ENCODE data around the gene BAX.

DNA sequence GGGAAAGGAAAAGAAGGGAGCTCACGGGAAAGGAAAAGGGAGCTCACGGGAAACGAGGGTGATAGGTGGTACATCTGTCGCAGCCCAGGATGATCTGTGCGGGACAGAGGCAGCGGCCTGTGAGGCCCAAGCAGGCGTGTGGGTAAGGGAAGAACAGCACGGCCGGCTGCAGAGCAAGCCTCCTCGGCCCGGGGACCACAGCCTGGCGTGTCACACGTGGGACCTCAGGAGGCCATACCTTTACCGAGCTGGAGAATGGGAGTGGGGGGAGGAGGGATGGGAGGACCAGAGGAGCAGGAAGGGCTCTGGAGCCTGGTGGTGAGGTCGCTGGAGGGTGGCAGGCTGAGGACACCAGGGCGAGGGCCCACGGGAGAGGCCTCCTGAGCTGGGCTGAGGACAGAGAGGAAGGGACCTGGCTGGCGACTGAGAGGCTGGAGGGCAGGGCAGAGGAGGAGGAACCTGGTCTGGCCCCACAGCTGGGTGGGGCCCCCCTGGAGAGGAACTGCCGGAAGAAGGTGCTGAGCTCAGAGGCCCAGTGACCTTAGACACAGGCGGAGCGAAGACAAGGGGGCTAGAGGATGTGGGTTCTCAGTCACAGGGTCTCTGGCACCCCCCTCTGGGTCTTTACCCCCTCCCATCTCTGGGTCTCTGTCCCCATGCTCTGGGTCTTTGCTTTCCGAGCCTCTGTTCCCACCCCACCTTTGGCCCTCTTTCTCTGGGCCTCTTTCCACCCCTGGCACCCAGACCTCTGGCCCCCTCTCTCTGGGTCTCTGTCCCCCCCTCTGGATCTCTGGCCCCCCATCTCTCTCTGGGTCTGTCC is 7.6 kb downstream of the BAX start:
- no peak for TF ChIP-seq CTCF (IDR thresholded peaks at IDR 0.05)
- peak in 1 of 3 donors; percentile 68 for TF ChIP-seq POLR2A (IDR thresholded peaks at IDR 0.05)

Data from body of pancreas (tissue), 4 donors.